SIG-M5 treated with dmso at 0.1 percent for 504 hours (cell line): ENCODE measurements around the gene HECA.

Source experiments
- DNase-seq: peaks from one replicate; lab custom pipeline; 2025; ENCODE audit not compliant: unreplicated experiment; lab: John Stamatoyannopoulos, UW

Gene HECA

DNA sequence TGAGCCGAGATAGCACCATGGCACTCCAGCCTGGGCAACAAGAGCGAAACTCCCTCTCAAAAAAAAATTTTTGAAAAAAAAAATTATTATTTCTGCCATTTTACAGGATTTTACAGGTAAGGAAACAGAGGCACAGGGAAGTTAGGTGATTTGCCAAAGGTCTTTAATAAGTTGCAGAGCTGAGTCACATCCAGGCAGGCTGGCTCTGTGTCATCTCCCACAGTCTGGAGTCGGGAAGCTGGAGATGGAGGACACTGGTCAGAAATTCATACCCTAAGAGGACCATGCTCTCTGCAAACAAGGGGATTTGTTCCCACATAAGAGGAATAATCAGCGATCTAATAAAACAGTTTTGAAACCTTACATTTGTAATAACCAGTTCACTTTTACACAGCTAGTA, 24.1 kb downstream of the HECA start:
- DNase-seq, result no peak

DNA sequence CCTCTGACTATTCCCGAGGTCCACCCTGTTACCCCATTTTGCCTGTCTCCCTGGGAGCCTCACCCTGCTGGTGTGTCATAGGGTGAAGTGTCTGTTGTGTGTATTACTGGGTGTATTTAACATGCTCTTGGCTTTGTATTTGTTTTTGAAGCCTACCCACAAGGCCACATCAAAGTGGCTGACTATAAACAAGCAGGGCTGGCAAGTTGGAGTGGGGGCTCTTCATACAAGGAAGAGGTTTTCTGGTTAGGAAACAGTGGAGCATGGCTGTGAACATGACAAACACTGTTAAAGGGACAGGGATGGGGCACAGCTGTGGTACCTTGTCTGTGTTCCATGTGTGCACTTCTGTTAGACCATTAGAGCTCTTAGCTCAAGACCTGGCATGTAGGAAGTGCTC, 26.3 kb downstream of the HECA start:
- no peak for DNase-seq

DNA sequence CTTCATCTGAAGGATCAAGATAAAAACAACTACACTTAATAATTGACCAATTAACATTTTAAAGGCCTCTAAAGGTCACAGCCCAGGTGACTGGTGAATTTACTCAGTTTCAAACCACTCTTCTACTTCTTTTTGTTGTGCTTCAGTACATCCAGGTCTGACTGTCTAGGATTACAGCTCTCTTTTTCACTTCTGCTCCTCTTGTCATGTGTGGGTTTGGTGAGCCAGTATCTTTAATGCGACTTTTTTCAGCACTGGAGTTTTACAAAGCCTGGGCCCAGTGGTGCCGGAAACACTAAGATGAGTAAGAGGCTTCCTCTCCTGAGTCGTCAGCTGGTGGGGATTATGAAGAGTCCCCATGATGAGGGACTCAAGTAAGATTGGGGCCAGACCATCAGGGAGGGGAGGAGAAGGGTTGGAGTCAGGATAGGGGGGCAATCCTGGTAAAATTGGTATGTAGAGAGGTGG, 27.0 kb downstream of the HECA start:
- DNase-seq, result no peak

DNA sequence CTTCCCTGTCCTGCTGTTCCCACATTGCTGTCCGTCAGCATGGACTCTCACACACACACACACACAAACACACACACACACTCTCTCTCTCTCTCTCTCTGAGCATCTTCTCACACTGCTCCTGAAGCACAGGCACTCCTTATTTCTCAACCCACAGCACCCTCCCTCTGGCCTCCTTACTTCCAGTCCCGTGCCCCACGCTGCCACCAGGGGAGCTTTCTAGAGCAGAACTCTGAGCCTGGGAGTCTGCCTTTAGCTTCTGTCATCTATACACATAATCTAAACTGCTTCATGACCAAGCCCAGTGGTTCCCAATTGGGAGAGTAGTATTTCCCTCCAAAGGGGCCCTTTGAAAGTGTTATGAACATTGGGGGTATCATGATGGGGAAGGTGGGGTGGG, 29.1 kb downstream of the HECA start:
- DNase-seq, result peak; percentile 16

DNA sequence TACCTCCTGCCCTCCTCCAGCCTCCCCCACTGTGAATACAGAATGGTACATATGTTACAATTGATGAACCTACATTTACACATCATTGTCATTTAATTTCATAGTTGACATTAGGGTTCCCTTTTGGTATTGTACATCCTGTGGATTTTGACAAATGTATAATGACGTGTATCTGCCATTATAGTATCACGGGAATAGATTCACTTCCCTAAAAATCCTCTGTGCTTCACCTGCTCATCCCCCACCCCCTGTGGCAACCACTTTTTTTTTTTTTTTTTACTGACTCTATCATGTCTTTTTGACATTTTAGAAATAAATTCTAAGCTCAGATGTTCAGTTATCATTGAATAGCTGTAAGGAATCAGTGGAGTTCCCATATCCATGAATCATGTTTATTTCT, 30.4 kb downstream of the HECA start:
- no peak for DNase-seq

DNA sequence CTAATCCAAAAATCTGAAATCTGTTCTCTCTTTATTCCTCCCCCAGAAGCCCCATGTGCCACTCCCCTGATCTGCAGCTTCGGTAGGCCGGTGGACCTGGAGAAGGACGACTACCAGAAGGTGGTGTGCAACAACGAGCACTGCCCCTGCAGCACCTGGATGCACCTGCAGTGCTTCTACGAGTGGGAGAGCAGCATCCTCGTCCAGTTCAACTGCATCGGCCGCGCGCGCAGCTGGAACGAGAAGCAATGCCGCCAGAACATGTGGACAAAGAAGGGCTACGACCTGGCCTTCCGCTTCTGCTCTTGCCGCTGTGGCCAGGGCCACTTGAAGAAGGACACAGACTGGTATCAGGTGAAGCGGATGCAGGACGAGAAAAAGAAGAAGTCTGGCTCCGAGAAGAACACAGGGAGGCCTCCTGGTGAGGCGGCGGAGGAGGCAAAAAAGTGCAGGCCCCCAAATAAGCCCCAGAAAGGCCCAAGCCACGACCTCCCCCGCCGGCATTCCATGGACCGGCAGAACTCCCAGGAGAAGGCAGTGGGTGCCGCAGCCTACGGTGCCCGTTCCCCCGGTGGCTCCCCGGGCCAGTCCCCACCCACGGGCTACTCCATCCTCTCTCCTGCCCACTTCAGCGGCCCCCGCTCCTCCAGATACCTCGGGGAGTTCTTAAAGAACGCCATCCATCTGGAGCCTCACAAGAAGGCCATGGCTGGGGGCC, 31.5 kb downstream of the HECA start:
- no peak for DNase-seq

DNA sequence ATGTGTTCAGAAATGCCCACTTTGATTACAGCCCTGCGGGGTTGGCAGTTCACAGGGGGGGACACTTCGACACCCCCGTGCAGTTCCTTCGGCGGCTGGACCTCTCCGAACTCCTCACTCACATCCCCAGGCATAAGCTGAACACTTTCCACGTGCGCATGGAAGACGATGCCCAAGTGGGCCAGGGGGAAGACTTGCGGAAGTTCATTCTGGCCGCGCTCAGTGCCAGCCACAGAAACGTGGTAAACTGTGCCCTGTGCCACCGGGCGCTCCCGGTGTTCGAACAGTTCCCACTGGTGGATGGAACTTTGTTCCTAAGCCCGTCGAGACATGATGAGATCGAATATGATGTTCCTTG, 32.1 kb downstream of the HECA start:
- no peak for DNase-seq

DNA sequence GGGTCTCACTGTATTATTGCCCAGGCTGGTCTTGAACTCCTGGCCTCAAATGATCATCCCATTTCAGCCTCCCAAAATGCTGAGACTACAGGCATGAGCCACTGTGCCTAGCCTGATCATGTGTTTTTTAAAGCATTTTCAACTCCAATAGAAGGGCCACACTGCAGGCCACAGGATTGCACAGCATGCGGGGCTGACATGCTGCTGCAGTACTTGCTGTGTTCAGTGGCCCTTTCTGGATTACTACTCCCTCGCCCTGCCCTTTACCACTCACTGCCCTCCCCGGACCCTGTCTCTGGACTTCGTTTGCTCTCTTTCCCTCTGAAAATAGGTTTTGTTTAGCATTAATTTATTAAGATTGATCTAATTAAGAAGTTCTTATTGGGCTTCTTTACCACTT, 37.3 kb downstream of the HECA start:
- DNase-seq, result no peak

DNA sequence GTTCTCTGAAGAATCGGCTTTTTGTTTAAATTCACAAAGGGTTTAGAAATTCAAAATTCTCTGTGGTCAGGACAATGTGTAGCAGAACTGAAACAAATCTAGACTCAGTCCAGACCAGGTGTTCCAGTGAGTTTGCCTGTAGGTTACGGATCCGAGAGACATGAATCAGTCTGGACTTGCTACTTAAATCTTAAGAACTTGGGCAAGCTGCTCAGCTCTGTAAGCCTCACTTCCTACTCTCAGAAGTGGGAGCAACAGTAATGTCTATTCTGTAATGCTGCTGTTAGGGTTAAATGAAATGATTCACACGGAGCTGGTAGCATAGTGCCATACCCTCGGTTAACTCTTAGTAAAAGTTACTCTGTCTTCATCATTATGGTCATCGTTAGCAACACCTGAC, 37.7 kb downstream of the HECA start:
- no peak for DNase-seq

DNA sequence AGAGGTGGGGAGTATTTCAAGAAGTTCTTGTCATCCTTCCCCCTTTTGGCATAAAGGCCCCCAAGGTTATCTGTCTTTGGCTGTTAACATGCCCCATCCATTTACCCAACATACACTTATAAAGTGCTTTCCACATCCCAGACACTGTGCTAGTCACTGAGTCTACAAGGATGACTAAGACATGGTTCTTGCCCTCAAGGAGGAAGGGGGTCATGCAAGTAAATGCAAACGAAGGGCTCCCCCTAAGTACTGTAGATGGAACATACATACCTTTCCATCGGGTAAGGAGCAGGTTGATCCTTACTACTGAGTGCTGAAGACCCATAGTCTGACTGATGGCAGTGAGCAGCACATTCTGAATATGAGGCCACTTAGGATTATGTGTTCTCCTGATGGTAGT, 38.3 kb downstream of the HECA start:
- DNase-seq, result peak; percentile 50

DNA sequence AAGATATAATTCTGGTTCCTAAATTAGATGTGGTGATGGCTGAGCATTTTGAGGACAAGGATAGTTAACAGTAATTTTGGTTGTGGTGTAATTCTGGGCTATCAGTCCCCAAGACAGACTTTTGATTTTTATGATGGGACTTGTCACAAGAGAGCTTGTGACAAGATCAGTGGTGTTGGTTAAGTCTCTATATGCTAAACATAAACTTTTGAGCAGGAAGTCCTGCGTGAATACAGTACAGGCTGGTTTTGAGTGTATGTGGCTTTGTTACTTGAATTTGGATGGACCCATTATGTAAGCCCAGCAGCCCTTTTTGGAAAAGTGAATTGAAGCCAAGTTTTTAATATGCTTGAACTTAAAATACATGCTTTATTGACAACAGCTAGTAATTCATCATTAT, 38.9 kb downstream of the HECA start:
- no peak for DNase-seq

DNA sequence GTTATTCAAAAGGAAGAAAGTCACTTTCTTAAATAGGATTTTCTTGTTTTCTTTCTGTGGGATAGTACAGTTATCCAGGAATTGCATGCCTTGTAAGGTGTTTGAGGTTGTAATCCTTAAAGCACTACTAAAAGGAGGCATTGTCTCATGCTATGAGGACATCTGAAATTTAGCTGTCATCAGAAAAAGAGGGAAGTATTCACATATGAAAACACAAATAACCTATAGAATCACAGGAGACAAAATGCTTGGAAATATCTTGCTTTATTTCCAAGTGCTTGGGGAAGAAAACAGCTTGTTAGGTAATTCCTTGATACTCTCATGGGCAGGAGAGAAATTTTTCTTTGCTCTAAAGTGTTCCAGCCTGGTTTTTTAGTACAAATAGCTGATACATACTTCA, 40.1 kb downstream of the HECA start:
- DNase-seq, result no peak

DNA sequence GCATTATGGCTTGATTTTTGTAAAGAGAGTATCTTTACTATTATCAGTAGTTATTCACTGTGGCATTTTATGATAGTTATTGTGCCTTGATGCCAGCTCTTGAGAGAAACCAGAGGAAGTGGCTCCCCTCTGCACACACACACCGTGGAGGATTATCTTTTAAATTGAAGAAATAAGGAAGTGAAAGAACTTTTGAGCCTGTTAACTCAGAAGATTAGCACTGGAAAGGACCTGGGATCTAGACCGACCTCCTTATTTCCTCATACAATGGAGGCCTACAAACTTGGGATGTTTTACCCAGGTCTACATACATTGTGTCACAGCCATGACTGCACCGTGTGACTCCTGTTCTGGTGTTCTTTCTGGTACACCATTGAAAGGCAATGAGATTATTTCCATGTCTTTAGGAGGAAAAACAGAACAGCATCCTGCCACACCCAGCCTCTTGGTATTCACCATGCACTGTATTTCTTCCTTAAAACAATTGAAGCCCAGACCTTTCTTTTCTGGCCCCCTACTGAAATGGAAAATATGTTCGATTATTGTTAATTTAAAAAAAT, 40.6 kb downstream of the HECA start:
- peak; percentile 85 for DNase-seq

DNA sequence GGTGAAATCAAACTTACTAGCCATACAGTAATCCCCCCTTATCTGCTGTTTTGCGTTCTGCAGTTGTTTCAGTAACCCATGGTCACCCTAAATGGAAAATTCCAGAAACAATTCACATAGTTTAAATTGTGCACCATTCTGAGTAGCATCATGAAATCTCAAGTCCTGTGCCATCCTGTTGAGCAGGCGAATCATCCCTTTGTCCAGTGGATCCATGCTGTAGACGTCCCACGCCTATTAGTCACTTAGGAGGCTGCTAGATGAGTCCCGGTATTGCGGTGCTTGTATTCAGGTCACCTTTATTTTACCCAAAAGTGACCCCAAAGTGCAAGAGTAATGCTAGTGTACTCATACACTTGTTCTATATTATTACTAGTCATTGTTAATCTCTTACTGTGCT, 46.4 kb downstream of the HECA start:
- DNase-seq, result no peak

DNA sequence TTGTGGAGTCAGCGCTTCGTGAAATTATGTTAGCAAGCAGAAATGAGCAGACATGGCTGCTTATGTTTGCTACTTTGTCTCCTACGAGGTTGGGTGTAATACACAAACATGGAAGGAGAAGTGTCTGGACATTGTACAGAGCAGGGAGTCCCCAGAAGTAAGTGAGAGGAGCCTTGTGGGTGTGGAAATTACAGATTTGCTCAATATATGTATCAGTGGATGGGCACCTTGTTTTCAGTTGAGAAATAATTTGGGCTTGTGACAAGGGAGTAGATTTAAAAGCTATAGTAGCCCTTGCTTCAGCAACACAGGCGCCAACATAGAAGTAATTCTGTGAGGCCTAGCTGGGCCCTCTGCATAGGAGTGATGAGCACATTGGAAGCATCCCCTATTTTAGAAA, 49.2 kb downstream of the HECA start:
- DNase-seq, result no peak

DNA sequence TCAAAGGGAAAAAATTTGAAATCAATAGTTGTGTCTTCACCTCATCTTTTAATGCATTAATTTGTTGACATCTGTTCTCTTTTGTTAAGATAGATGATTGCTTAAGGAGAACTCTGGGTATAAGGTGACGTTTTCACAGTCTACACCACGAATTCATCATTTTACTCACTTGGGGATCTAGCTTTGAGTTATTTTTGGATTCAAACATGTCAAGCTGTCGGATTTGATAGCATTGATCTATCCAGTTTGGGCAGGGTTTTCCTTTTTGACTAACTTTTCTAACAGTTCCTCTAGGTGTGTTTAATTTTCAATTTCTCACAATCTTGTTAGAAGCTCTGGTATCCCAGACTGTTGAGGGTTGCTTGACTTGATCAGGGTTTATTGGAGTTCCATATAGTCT, 49.6 kb downstream of the HECA start:
- no peak for DNase-seq

DNA sequence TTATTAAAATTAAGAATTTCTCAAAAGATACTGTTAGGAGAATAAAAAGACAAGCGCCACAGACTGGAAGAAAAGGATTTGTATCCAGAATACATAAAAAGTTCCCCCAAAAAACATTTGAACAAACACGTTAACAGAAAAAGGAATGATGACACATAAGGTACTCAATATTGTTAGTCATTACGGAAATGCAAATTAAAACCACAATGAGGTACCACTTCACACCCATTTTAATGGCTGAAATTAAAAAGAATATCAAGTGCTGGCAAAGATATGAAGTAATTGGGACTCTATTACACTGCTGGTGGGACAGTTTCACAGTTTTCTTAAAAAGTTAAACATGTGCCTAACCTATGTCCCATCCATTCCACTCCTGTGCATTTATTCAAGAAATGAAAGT, 51.4 kb downstream of the HECA start:
- DNase-seq, result no peak

DNA sequence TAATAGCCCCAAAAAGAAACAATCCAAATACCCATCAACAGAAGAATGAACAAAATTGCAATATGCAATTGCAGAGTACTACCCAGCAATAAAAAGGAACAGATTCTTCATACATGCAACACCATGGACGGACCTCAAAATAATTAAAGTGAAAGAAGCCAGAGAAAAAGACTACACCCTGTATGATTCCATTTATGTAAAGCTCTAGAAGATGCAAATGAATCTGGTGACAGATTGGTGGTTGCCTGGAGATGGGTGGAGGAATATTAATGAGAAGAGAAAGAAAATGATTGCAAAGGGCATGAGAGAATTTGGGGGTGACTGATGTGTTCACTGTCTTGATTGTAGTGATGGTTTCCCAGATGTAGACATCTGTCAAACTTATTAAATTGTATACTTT, 51.8 kb downstream of the HECA start:
- no peak for DNase-seq

DNA sequence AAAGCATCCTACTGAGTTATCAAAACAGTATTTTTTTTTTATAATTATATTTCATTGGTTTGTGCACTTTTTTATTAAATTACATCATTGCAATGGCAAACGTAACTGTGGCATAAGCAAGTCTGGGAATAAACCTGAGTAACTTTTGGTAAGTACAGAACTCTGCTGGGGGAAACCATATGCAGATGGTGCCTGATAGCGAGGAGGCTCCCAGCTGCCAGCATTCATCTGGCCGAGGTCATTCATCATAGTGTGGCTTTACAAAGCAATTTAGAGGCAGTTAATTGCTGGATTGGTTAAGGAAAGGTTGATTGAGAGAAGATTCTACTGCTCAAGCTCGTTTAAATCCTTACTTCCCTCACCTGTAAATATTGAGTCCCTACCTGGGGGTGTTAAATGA, 52.6 kb downstream of the HECA start:
- DNase-seq, result no peak

DNA sequence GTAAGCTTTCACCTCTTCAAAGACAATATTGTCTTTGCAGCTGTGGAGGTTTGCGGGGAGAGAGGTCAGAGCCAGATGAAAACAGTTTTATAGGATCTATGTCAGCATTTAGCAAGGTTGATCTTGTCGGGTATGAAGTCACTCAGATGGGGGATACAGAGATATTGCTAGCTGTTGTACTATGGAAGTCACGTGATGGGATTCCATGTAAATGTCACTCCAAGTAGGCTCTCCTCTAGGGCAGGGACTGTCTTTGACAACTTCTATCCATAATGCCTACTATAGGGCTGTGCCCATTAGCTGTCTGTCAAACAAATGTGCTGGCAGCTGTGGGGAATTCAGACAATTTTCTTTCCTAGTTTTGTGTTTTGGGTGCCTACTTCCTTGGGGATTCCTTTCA, 54.8 kb downstream of the HECA start:
- DNase-seq, result no peak

DNA sequence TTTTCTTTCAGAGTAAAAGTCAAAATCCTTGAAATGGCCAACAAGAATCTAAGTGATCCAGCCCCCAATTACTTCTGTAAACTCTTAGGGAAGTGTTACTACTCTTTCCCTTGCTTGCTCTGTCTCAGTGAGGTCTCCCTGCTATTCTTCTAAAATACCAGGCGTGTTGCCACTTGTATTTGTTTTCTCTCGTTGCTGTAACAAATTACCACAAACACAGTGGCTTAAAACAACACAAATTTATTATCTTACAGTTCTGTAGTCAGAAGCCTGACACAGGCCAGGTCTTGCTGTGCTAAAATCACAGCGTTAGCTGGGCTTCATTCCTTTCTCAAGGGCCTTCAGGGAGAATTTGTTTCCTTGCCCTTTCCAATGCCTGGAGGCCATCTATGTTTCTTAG, 59.9 kb downstream of the HECA start:
- no peak for DNase-seq

DNA sequence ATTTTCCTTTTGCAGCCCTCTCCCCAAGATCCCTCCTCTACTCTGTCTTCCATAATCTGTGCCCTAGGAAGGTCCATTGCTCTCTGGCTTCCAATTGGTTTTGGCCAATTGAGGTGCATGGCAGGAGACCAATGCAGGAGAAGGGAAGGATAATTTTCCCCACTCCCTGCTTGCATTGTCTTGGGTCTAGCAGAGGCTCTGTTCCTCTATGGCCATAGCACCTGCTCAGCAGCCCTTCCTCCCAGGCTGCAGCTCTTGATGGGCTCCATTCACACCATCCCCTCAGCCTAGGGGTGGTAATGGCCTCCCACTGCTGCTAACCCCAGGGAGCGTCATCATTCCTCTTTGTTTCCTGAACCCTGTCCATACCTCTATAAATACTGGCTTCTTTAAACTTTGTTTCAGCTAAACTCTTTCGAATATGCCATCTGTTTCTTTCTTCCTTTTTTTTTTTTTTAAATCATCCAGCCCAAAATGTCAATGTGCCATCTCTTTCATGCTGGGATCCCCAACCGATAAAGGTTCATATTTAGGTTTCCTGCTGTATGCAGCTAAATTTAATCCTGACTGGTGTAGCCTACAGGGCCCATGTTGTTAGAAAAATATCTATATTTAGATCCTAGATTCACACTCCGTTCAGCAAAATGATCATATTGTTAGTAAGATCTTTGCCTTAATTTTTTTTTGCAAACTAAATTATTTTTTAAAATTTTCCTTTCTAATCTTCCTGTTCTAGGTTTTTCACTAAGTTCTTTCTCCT, 63.8 kb downstream of the HECA start:
- no peak for DNase-seq

DNA sequence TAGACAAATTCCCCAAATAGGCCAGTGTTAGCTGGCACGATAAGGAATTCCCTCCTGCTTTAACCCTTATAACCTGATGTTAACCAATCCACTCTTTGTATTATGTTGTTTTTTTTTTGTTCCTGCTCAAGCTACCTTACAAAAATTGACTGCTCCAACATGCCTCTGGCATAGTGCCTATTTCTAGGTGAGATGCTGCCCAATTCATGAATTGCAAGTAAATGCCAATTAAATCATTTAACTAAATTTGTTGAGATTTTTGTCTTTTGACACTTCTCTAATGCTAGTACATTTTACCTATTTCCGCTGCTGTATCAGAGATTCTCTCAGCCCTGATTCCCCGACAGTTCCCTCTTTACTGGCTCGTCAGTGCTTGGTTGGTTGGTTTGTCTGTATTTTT, 66.5 kb downstream of the HECA start:
- no peak for DNase-seq
